ENCODE data around the gene TTC9B.
"Not testable (repeated sequence)": the region's sequence is repeated elsewhere in the genome, so short reads cannot be mapped to it uniquely, and the experiment has no call there.

TTC9B gene

DNA sequence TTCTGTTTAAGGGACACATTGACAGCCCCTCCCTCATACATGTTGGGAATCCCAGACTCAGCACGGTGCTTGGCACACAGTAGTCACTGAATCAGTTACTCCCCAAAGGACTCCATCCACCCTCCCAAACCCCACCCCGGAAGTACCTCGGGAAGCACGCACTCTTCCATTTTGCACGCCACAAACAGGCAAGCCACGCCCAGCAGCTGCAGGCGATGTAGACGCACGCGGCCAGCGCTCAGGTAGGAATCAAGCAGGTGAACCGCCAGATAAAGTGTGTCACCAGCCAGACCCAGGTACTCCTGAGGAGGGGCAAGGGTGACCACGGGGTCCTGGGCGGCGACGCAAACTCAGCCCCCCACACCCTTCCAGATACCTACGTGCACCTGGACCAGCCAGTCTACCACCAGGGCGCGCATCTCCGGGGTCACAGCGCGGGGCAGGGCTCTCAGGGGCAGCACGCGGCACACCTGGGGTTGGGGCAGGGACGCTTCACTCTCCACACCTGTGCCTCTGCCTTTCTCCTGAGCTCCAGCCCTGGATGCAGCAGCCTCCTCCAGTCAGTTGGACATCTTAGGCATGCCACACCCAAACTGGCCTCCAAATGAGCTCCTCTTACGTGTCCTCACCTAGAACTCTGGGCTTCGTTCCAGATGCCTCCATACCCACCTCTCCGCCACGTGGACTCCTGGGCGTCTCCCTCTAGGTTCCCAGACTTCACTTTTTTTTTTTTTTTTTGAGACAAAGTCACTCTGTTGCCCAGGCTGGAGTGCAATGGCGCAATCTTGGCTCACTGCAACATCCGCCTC, 6.4 kb upstream of the TTC9B start:
- Histone ChIP-seq H4K20me1 (peaks cover 0 to 10% (median 3%) of the 10 kb centered on the region in 11 experiments; a peak in 9 of 22 replicates), H3K9me3 (replicated peaks in 1 of 11) (peaks cover 8 to 18% (median 16%) of the 10 kb centered on the region in 11 experiments), H3K27ac (no peak overlapping the region), H3K4me3 (no peak overlapping the region), H3K36me3 (no peaks in the 10 kb centered on the region), H3K27me3 (peaks cover 32 to 64% (median 51%) of the 10 kb centered on the region in 11 experiments), H3K4me1 (peaks cover 7 to 29% (median 15%) of the 10 kb centered on the region in 10 experiments; a peak in 17 of 20 replicates), H3K9ac (no peak overlapping the region), H3K4me2 (no peak overlapping the region)
- no peak for TF ChIP-seq Cebpa-rat (IDR thresholded peaks at IDR 0.05)

DNA sequence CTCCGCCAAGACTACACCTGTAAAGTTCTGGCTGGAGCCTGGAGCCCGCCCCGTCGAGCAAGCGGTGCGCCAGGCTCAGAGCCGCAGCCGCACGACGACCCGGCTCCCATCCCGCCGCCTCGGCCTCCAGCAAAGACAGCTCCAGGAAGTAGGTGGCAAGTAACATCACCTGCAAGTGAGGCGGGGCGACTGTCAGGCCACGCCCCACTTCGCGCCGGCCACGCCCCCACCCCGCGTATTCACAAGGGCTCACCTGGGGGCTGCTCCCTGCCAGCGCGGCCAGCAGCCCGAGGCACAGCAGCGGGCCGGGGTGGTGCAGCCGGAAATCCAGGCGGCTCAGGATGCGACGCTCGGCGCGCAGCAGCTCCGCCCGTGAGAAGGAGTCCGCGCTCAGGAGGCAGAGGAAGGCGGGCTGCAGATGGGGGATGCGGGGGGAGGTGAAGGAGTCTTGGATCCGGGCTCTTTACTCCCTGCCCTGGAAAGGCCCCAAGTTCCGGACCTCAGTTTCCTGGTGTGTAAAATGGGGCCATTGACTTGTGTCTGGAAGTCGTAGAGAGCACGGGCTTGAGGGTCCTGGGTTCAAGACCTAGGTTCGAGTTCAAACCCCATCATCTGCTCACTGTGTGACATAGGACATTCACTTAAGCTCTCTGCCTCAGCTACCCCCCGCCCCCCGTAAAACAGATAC, 5.1 kb upstream of the TTC9B start:
- peaks cover 0 to 7% (median 0%) of the 10 kb centered on the region in 11 experiments; a peak in 6 of 22 replicates for H4K20me1 ChIP-seq
- H3K9ac ChIP-seq = no peak overlapping the region
- no peak overlapping the region for H3K4me2 ChIP-seq
- H3K4me3 ChIP-seq = no peak overlapping the region
- no peak for TF ChIP-seq Cebpa-rat (IDR thresholded peaks at IDR 0.05)
- H3K27ac ChIP-seq = no peak overlapping the region
- H3K9me3 ChIP-seq (replicated peaks in 1 of 11) = peaks cover 8 to 18% (median 16%) of the 10 kb centered on the region in 11 experiments
- H3K36me3 ChIP-seq = no peaks in the 10 kb centered on the region
- H3K27me3 ChIP-seq = peaks cover 42 to 69% (median 61%) of the 10 kb centered on the region in 11 experiments
- peaks cover 1 to 29% (median 13%) of the 10 kb centered on the region in 10 experiments; a peak in 13 of 20 replicates for H3K4me1 ChIP-seq

DNA sequence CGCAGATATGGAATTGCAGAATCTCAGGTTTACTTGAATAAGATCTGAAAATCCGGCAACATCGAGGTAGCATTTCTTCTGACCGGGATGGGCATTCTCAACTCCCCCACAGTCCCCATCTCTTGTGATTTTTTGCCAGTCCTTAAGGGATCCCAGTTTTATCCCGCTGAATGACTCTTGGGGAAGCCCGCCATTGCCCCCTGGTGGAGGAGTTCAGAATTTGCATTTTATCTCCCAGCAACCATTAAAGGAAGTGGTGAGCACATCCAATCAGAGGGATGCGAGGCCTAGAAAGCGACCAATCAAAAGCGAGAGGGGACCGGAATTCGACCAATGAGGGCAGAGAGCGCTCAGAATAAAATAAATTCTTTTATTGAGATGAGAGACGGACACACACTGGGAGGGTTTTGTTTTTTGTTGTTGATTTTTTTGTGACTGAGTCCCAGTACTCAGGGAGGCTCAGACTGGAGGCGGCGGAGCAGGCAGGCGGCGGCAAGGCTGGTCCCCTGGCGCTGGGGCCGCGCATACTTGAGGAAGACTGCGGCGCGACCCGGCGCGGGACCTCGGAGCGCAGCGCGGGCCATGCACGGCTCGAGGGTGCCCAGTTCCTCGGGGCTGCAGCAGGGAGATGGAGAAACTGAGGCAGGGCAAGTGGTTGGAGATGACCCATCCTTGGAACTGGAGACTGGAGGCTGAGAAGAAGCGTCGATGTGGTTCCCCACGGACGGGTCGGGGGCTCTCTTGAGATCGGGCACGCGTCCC, 3.9 kb upstream of the TTC9B start:
- Histone ChIP-seq H4K20me1 (peaks cover 0 to 7% (median 0%) of the 10 kb centered on the region in 11 experiments; a peak in 5 of 22 replicates), H3K9ac (no peak overlapping the region), H3K36me3 (no peaks in the 10 kb centered on the region), H3K4me2 (no peak overlapping the region), H3K9me3 (replicated peaks in 1 of 11) (peaks cover 8 to 21% (median 17%) of the 10 kb centered on the region in 11 experiments), H3K4me1 (peaks cover 0 to 25% (median 13%) of the 10 kb centered on the region in 10 experiments; a peak in 13 of 20 replicates), H3K27ac (no peak overlapping the region), H3K27me3 (peaks cover 43 to 69% (median 62%) of the 10 kb centered on the region in 11 experiments), H3K4me3 (no peak overlapping the region)
- no peak for TF ChIP-seq Cebpa-rat (IDR thresholded peaks at IDR 0.05)

DNA sequence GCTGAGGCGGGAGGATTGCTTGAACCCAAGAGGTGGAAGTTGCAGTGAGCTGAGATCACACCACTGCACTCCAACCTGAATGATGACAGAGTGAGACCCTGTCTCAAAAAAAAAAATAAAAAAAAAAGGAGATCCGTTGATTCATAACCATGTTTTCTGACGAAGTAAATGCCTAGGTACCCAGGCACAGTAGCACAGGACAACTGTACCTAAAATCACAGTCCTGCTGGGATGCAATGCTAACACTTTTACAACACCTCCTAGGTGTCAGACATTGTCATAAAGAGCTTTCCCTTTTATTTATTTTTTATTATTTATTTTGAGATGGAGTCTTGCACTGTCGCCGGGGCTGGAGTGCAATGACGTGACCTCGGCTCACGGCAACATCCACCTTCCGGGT, 2.5 kb upstream of the TTC9B start:
- Histone ChIP-seq H3K27ac (no peak overlapping the region), H3K4me1 (peaks cover 0 to 16% (median 2%) of the 10 kb centered on the region in 10 experiments; a peak in 9 of 20 replicates), H3K27me3 (peaks cover 42 to 69% (median 62%) of the 10 kb centered on the region in 11 experiments), H3K9ac (no peak overlapping the region), H3K4me2 (peak overlapping the region in 2 of 11 experiments; percentile 28 to 58; a peak in 3 of 22 replicates), H3K9me3 (replicated peaks in 1 of 11) (peaks cover 8 to 21% (median 17%) of the 10 kb centered on the region in 11 experiments), H3K4me3 (no peak overlapping the region), H4K20me1 (peaks cover 0 to 9% (median 0%) of the 10 kb centered on the region in 11 experiments; a peak in 3 of 22 replicates), H3K36me3 (no peaks in the 10 kb centered on the region)
- TF ChIP-seq Cebpa-rat (IDR thresholded peaks at IDR 0.05) = no peak

DNA sequence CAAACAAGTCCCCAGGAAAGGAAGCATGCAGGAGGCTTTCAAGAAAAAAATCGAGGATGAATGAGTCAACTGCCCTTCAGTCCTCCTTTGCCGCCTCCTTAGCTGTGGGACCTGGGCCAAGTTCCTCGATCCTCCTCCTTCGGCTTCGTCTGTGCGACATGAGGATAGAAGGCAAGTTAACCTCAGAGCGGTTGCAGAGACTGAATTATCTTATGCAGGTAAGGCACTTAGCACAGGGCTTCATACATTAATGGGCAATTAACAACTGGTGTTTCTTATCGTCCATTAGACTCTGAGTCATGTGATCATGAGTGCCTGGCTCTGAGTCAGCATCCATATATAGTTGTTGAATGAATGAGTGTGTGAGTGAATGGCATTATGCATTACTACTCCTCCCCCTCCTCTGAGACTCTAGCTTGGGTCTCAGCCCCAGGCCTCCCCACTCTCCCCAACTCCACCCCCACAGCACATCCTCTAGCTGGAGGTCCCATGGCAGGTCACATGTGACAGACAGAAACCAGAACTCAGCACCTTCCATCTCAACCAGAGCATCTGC, 1.6 kb upstream of the TTC9B start:
- H3K36me3 ChIP-seq = no peaks in the 10 kb centered on the region
- peaks cover 0 to 9% (median 0%) of the 10 kb centered on the region in 11 experiments; a peak in 3 of 22 replicates for H4K20me1 ChIP-seq
- no peak overlapping the region for H3K9ac ChIP-seq
- H3K9me3 ChIP-seq (replicated peaks in 1 of 11) = peaks cover 8 to 21% (median 17%) of the 10 kb centered on the region in 11 experiments
- H3K4me1 ChIP-seq = peaks cover 0 to 16% (median 2%) of the 10 kb centered on the region in 10 experiments; a peak in 9 of 20 replicates
- TF ChIP-seq Cebpa-rat (IDR thresholded peaks at IDR 0.05) = no peak
- peak overlapping the region in 4 of 11 experiments; percentile 1 to 58 (median 34); a peak in 5 of 22 replicates for H3K4me2 ChIP-seq
- H3K27me3 ChIP-seq = peaks cover 35 to 60% (median 54%) of the 10 kb centered on the region in 11 experiments
- H3K4me3 ChIP-seq = no peak overlapping the region
- peak overlapping the region in 1 of 11 experiments; percentile 16; a peak in 1 of 22 replicates for H3K27ac ChIP-seq

DNA sequence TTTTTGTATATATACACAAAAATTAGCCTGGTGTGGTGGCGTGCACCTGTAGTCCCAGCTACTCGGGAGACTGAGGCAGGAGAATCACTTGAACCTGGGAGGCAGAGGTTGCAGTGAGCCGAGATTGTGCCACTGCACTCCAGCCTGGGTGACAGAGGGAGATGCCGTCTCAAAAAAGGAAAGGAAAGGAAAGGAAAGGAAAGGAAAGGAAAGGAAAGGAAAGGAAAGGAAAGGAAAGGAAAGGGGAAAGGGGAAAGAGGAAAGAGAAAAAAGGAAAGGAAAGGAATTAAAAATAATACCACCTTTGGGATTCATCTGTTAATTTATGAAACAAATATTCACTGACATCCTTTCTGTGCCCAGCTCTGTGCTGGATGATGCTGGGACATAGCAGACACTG, 845 bp upstream of the TTC9B start:
- not testable (repeated sequence) for H4K20me1 ChIP-seq, H3K36me3 ChIP-seq, H3K27ac ChIP-seq, H3K4me3 ChIP-seq, H3K9ac ChIP-seq
- H3K9me3 ChIP-seq (replicated peaks in 1 of 11) = peaks cover 8 to 21% (median 17%) of the 10 kb centered on the region in 11 experiments
- peak overlapping the region in 2 of 11 experiments; percentile 28 to 58; a peak in 4 of 22 replicates for H3K4me2 ChIP-seq
- peaks cover 0 to 16% (median 2%) of the 10 kb centered on the region in 10 experiments; a peak in 9 of 20 replicates for H3K4me1 ChIP-seq
- H3K27me3 ChIP-seq = peaks cover 35 to 56% (median 51%) of the 10 kb centered on the region in 11 experiments

DNA sequence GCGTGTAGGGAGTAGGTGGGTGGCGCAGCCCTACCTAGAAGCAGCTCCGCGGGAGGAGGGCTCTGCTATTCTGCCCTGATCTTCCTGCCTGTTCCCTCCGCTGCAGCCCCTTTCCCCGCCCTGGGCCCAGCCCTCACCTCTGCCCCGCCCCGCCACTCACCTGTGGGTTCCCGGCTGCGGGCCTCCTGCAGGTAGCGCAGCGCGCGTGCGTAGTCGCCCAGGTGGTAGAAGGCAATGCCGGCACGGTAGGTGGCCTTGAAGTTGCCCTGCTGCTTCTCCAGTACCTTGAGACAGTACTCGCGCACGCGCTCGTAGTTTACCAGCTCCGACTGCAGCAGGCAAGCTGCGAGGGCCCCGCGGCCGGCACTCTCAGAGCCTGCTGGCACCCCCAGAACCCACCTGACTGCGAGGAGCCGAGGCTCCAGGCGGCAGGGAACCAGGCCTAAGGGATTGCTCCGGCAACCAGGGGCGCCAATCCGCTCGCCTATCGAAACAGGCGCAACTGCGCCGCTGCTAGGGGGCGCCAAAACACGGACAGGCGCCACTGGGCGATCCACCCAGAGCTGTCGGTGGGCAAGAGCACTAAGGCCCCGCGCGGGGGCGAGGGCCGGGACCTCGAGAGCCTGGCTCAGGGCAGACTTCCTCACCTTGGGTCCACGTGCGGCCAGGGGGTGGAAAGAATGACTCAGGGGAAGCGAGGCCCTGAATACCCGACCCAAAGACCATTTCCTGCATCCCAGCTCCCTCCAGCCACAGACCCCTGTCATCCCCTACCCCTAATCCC, 965 bp downstream of the TTC9B start:
- no peak for TF ChIP-seq Cebpa-rat (IDR thresholded peaks at IDR 0.05)
- H3K4me1 ChIP-seq = peaks cover 0 to 16% (median 2%) of the 10 kb centered on the region in 10 experiments; a peak in 9 of 20 replicates
- no peak overlapping the region for H3K27ac ChIP-seq
- peaks cover 2 to 7% (median 3%) of the 10 kb centered on the region in 11 experiments; a peak in 21 of 22 replicates for H3K9me3 ChIP-seq (replicated peaks in 1 of 11)
- H3K36me3 ChIP-seq = peaks cover 0 to 9% (median 0%) of the 10 kb centered on the region in 11 experiments; a peak in 3 of 22 replicates
- no peak overlapping the region for H3K4me3 ChIP-seq
- no peak overlapping the region for H3K4me2 ChIP-seq
- H3K27me3 ChIP-seq = peaks cover 35 to 56% (median 51%) of the 10 kb centered on the region in 11 experiments
- peaks cover 0 to 9% (median 0%) of the 10 kb centered on the region in 11 experiments; a peak in 3 of 22 replicates for H4K20me1 ChIP-seq
- H3K9ac ChIP-seq = no peak overlapping the region
